GM19240 (cell line): ENCODE data around the gene ZSCAN20.
A peak's percentile ranks its signal among the peaks of the same experiment; 100 is the strongest.

Experiments used
- DNase-seq: peaks from one replicate; pipeline ENCODE4 v3.0.0; 2011; ENCODE audit warnings: low spot score; ENCODE audit not compliant: insufficient read length

ZSCAN20 gene

DNA sequence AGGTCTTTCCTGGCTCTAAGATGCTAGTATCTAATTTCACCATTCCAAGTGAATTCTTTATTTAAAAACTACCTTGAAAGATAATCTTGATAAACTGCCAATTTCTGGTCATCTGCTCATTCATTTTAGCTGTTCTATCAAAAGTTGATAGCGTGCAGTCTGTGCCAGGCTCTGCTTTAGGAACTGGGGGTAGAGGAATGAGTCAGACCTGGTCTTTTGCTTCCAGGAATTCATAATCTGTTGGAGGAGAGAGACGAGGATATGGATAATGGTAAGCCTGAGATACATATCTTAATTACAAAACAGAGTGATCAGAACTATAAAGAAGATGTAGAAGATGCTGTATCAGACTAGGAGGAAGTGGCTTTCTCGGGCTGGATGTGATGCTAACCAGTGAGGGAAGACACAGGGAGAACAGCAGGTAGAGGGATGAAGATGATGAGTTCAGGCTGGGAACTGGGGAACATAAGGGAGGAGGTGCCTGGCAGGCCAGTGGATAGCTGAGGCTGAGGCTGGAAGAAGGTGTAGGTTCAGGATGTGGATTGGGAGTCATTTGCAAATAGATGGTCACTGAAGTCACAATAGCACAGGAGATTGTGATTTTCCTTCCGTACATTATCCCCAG is 29.3 kb upstream of the ZSCAN20 start:
- no peak for DNase-seq

- DNase-seq, result no peak
These were observed 28.7 kb upstream of the ZSCAN20 start for GRCh38 chr1:33443705-33444180.

DNA sequence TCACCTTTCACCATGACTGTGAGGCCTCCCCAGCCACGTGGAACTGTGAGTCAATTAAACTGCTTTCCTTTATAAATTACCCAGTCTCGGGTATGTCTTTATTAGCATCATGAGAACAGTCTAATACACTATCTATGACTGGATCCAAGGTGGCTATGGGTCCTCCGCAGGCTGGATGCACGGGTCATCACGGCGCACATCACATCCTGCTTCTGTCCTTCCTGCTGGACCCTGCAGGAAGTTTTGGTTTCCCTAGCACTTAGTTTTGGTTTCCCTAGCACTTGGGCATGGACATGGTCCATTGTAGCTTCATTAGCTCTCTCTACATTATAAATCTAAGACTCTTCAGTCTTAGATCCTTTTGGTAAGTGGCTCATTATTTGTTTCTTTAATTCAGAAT is 27.3 kb upstream of the ZSCAN20 start:
- DNase-seq, result no peak

DNA sequence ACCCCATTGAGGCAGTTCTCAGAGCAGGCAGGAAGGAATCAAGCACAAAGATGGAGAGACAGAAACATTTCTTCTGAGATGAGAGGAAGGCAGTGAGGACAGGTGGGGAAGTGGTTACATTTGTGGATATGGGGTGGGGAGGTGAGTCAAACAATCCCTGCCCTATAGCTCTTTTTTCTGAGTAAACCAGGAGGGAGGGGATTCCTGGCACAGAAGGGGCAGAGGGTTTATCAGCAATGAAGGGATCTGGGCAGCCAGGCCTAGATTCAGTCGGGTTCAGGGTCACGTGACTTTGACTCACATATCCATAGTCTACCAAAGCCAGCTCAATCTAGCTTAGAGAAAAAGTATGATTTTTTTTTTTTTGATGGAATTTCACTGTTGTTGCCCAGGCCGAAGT is 25.9 kb upstream of the ZSCAN20 start:
- DNase-seq, result no peak

- no peak for DNase-seq
These were observed 17.7 kb upstream of the ZSCAN20 start for GRCh38 chr1:33454646-33455282.

- peak; percentile 31 for DNase-seq
These were observed 16.6 kb upstream of the ZSCAN20 start for GRCh38 chr1:33455539-33456501.

DNA sequence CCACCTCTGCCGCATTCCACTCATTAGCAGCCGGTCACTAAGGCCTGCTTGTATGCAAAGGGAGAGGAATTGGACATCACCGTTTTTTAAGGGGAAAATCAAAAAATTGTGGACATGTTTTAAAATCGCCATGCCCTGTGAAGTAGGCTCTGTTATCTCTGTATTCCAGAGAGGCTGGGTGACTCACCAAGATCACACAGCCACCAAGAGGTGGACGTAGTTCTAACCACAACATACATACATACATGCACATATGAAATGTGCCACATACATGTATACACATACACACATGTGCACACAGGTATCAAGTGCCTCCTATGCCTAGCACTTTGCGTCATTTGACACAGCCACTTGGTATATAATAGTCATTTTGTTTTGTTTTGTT is 16.0 kb upstream of the ZSCAN20 start:
- no peak for DNase-seq

GRCh38 chr1:33459691-33460090 is 12.8 kb upstream of the ZSCAN20 start:
- no peak for DNase-seq

DNA sequence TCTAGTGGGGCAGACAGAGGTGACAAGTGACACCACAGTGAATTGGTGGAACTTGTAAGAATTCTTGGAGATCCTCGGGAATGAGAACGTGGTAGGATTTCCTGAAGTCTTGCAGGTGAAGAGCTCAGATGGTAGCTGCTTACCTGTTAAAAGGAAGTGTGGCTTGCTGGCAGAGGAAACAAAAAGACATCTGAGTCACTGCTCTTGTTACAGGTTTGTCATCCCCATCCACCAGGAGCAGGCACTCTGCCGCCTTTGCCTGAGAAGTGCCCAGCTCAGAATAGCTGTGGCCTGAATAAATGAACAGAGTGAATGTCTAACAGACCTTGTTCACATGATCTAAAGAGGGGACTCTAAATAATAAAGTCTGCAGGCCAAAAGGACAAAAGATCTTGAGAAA is 12.3 kb upstream of the ZSCAN20 start:
- DNase-seq, result no peak

DNA sequence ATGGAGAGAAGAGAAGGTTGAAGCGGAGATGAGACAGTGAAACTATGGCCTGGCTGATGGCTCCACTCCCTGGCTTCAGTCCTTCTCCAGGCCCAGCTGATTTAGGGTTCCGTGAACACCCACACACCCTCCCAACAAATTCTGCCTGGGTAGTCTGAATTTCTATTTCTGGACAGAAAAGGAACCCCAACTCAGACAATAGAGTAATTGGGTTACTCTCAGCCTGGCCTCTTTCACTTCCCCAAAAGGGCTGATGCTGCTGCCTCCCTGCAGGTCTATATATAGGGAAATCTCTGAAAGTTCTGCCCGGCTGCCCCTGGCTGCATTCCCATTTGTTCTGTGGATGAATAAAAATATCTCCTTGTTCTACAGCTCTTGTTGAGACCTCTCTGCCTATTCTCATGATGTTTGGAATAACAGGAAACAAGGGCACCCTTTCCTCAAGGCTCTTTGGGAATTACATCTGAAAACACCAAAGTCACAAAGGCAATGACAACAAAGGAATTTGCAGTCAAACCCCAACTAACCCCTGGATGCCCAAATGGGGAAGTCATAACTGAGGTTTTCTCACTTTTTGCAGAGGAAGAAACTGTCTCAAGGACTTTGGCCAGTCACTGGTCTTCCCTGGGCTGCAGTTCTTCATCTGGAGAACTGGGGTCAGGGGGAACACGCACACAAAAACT is 11.4 kb upstream of the ZSCAN20 start:
- DNase-seq, result peak; percentile 66

DNA sequence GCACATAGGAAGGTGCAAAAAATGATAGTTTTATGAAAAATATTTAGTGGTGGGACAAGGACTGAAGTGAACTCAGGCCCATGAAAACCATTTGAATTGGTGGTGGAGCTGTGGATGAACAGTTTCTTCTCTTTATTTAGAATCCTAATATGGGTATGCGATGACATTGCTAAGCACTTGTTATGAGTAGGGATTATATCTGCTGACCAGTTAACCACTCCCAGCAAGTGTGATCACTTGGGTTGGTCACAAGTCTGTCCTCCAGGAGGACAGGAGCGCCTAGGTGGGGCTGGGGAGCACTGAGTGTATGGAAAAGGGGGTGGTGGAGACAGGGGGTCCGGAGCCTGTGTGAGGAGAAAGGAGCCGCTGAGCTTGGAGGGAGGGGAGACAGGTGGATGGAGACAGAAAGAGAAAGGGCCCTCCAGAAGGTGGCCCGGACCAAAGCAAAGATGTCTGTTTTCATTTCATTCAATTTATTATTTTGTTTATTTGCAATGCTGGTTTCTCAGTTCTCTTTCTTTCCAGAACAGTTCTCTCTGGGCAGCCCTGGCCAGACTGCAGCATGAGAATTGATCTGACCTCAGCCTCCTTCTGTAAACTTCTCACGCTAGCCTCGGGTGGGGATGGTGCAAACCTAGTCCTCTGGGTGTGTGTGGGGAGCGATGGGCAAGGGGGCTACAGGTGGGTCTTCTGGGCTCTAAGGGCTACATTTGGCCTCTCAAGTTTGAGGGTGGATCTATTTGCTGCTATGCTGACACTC is 9.9 kb upstream of the ZSCAN20 start:
- no peak for DNase-seq

DNA sequence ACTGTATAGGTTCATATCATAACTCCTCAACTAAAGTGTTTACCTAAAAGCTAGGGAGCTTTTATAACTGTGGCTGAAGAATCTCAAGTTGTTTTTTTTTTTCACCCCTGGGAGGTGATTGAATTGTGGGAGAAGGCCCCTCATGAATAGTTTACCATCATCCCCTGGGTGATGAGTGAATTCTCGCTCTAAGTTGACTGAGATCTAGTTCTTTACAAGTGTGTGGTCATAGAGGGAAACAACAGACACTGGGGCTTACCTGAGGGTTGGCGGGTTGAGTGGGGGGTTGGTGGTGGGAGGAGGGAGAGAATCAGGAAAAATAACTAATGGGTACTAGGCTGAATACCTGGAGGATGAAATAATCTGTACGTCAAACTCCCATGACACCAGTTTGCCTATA is 7.9 kb upstream of the ZSCAN20 start:
- DNase-seq, result no peak

DNA sequence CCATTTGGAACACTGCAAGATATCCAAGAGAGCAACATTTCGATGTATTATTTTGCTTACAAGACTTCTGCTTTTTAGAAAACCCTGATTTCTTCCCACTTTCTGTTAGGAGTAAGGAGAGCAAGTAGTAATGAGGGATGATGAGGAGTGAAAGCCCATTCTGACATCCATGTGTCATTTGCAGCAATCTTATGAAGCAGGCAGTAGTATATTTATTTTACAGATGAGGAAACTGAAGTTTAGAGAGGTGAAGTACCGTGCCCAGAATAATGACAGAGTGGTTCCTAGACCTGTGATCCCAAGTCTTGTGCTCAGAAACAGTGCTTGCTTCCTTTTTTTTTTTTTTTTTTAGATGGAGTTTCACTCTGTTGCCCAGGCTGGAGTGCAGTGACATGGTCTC is 7.1 kb upstream of the ZSCAN20 start:
- no peak for DNase-seq

GRCh38 chr1:33466159-33466558 is 6.3 kb upstream of the ZSCAN20 start:
- no peak for DNase-seq

DNA sequence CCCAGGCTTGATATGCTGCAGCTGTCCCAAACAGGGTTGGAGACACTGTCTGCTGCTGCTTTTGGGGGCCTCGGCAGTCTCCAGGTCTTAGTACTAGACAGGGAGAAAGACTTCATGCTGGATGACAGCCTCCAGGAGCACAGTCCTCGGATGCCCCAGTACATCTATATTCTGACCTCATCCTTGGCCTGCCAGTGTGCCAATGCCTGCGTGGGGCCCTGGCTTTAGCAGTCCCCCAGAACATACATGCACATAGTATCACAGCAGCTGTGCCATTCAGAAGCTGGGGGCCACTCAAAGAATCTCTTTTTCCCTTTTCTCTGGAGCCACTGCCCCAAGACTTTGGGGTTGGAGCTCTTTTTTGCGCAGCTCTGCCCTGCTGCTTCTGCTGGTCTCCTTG is 4.4 kb upstream of the ZSCAN20 start:
- DNase-seq, result no peak

DNA sequence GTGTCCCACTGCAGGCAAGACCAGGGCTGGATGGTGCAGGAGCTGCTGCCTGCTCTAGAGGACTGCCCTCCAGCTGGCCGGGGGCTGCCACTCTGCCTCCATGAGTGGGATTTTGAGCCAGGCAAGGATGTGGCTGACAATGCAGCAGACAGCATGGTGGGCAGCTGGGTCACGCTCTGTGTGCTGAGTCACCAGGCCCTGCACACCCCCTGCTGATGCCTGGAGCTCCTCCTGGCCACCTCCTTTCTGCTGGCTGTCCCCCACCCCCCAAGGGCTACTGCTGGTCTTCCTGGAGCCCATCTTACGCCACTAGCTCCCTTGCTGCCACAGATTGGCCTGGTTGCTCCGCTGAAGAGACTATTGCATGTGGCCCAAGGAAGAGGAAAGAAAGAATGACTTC is 3.9 kb upstream of the ZSCAN20 start:
- no peak for DNase-seq

DNA sequence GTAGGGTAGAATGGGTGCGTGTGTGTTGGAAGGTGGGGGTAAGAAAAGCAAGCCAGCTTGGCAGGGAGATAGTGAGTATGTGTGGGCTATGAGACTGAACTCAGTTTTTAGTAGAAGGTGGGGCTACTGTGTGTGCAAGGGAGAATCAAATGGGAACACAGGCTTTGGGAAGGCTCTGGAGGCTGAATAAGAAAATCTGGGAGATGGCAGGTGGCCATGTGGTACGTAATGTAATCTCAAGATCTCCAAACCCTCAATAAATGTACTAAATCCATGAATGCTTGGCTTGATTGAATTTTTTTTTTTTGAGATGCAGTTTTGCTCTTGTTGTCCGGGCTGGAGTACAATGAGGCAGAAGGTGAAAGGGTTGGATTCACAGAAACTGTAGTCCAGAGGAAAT is 3.5 kb upstream of the ZSCAN20 start:
- DNase-seq, result no peak

DNA sequence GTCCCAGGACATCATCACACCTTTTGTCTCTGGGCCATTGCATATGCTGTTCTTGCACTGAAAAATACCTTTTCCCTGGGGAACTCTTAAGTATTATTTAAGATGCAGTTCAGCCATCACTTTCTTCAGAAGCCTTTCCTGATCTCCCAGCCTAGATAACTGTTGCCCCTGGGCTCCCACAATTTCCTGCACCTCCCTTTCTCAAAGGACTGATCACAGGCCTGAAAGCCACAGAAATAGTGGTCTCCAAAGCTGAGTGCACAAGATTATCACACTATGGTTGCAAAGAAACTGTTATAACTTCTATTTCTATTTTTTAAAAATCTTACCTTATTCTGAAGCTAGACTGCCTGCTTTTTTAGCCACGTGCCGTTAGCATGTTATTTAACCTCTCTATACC is 2.8 kb upstream of the ZSCAN20 start:
- no peak for DNase-seq

DNA sequence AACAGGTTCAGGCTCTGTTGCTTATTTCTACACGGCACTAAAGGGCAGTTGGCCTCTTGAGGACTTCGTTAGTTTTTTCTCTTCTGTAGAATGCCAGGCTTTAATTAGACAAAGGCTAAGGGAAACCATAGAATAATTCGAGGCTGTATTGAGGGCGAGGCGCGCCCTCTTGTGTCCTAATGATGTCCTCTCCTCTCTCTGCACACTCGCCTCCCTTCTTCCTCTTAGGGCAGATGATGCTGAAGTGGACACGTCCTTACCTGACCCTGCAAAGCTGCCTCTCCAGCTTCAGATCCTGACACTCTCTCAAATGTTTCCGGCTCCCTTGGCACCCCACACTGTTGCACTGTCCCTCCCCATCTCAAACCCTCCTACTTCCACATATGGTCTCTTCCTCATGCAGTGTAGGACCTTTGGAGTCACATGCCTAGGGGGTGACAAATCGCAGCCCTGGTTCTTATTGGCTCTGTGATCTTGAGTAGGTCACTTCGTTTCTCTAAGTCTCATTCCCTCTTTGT is 1.9 kb upstream of the ZSCAN20 start:
- DNase-seq, result no peak

- DNase-seq, result no peak
These were observed 1.0 kb upstream of the ZSCAN20 start for GRCh38 chr1:33471416-33471815.

DNA sequence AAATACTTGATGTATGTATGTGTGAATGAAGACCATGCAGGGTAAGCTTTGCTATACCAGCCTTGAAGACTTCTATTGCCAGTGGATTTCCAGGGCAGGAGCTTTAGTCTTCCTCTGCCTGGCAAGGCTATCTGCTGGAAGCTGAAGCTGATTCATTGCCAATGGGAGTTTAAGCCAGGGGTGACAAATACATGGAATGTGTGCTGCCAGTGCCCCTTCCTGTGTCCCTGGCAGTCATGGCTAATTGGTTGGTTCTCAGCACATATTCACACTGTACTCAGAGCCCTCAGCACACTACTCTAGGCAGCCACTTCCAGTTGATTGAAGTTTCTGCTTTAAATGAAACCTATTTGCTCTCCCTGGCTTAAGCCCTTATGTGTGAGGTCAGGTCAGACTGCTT is 1.5 kb downstream of the ZSCAN20 start:
- DNase-seq, result no peak
